MM.1S (cell line): Measurements from ENCODE around the gene RFK.
"Not testable (repeated sequence)": the region's sequence is repeated elsewhere in the genome, so short reads cannot be mapped to it uniquely, and the experiment has no call there.

Source experiments
- DNase-seq: peaks from one replicate; pipeline ENCODE4 v3.0.0-alpha.2; 2015
- H2AFZ ChIP-seq: fragments of 300-600 bp; sonication (generic); 2 replicates; pipeline ENCODE4 v1.6.0; 2016; ENCODE audit warnings: antibody characterized with exemption, low read length
- H3F3A ChIP-seq: fragments of 300-600 bp; sonication (generic); 2 replicates; pipeline ENCODE4 v1.6.1; 2016; ENCODE audit warnings: mild to moderate bottlenecking, antibody characterized with exemption, low read length, moderate library complexity, mixed read lengths; ENCODE audit not compliant: insufficient read depth
- H3K27ac ChIP-seq: fragments of 300-600 bp; sonication (generic); 2 replicates; pipeline ENCODE4 v1.5.1; 2016; ENCODE audit warnings: mild to moderate bottlenecking, low read length
- H3K27me3 ChIP-seq: fragments of 300-600 bp; sonication (generic); replicated peaks from 2 replicates; pipeline ENCODE4 v1.6.0; 2016; ENCODE audit warnings: low read length; ENCODE audit not compliant: insufficient read depth
- H3K36me3 ChIP-seq: fragments of 300-600 bp; sonication (generic); replicated peaks from 2 replicates; pipeline ENCODE4 v1.6.1; 2016; ENCODE audit warnings: mild to moderate bottlenecking, low read length, mixed read lengths; ENCODE audit not compliant: insufficient read depth
- H3K4me1 ChIP-seq: fragments of 300-600 bp; sonication (generic); 2 replicates; pipeline ENCODE4 v1.6.1; 2016; ENCODE audit warnings: low read length, mixed read lengths
- H3K4me2 ChIP-seq: fragments of 300-600 bp; sonication (generic); 2 replicates; pipeline ENCODE4 v1.6.0; 2016; ENCODE audit warnings: low read depth, low read length
- H3K4me3 ChIP-seq: fragments of 300-600 bp; sonication (generic); 2 replicates; pipeline ENCODE4 v1.5.1; 2016; ENCODE audit warnings: low read length, mixed read lengths
- H3K79me2 ChIP-seq: fragments of 300-600 bp; sonication (generic); 2 replicates; pipeline ENCODE4 v1.6.1; 2016; ENCODE audit warnings: mixed run types, low read length, mixed read lengths
- H3K9ac ChIP-seq: fragments of 300-600 bp; sonication (generic); 2 replicates; pipeline ENCODE4 v1.6.1; 2016; ENCODE audit warnings: low read length, mixed read lengths
- H3K9me2 ChIP-seq: fragments of 300-600 bp; sonication (generic); replicated peaks from 2 replicates; pipeline ENCODE4 v1.6.1; 2016; ENCODE audit warnings: mild to moderate bottlenecking, low read length, mixed read lengths; ENCODE audit not compliant: insufficient read depth
- H3K9me3 ChIP-seq: fragments of 300-600 bp; sonication (generic); replicated peaks from 2 replicates; pipeline ENCODE4 v1.6.1; 2016; ENCODE audit warnings: mild to moderate bottlenecking, low read length, mixed read lengths; ENCODE audit not compliant: insufficient read depth
- H4K20me1 ChIP-seq: fragments of 300-600 bp; sonication (generic); 2 replicates; pipeline ENCODE4 v1.6.1; 2016; ENCODE audit warnings: mild to moderate bottlenecking, low read length, moderate library complexity, mixed read lengths; ENCODE audit not compliant: insufficient read depth
- CTCF ChIP-seq: fragments of 300-600 bp; sonication (generic); IDR thresholded peaks from 2 replicates; pipeline ENCODE4 v1.5.1; 2016; ENCODE audit warnings: antibody characterized with exemption, low read length, mixed read lengths
- EZH2 ChIP-seq: fragments of 300-600 bp; sonication (generic); optimal IDR thresholded peaks from 2 replicates; pipeline ENCODE3; 2017; ENCODE audit warnings: low read depth, mild to moderate bottlenecking, antibody characterized with exemption, low read length, mixed read lengths
- EZH2phosphoT487 ChIP-seq: fragments of 300-600 bp; sonication (generic); IDR thresholded peaks from 2 replicates; pipeline ENCODE4 v1.6.1; 2018; ENCODE audit warnings: antibody characterized with exemption, low read length

The RFK gene

GRCh38 chr9:76438841-76439588 is 44.8 kb upstream of the RFK start:
- Histone ChIP-seq H3K4me2 (no peak overlapping the region), H3F3A (no peaks in the 10 kb centered on the region), H4K20me1 (no peaks in the 10 kb centered on the region), H3K27ac (no peak overlapping the region), H2AFZ (no peak overlapping the region), H3K9me3 (no peaks in the 10 kb centered on the region), H3K4me3 (no peak overlapping the region), H3K79me2 (no peaks in the 10 kb centered on the region), H3K4me1 (no peaks in the 10 kb centered on the region), H3K9me2 (no peaks in the 10 kb centered on the region), H3K36me3 (no peaks in the 10 kb centered on the region), H3K9ac (no peak overlapping the region), H3K27me3 (no peaks in the 10 kb centered on the region)
- TF ChIP-seq CTCF: no peak
- no peak for TF ChIP-seq EZH2phosphoT487
- TF ChIP-seq EZH2: no peak
- no peak for DNase-seq

- not testable (repeated sequence) for H3K4me2 ChIP-seq, H3K79me2 ChIP-seq, H3K4me3 ChIP-seq, H4K20me1 ChIP-seq, H3K9me2 ChIP-seq, H3K36me3 ChIP-seq, H3F3A ChIP-seq, DNase-seq, H3K9ac ChIP-seq, H3K4me1 ChIP-seq, H2AFZ ChIP-seq, H3K27me3 ChIP-seq, H3K9me3 ChIP-seq, H3K27ac ChIP-seq
Measured at GRCh38 chr9:76437017-76437699, 42.9 kb upstream of the RFK start.

- not testable (repeated sequence) for H3K4me2 ChIP-seq, DNase-seq, H3K9me3 ChIP-seq, H4K20me1 ChIP-seq, H3K79me2 ChIP-seq, H3K4me1 ChIP-seq, H3K9ac ChIP-seq, H2AFZ ChIP-seq, H3K27me3 ChIP-seq, H3K9me2 ChIP-seq, H3F3A ChIP-seq, H3K4me3 ChIP-seq, H3K36me3 ChIP-seq, H3K27ac ChIP-seq
Measured at GRCh38 chr9:76434897-76435296, 40.7 kb upstream of the RFK start.

- no peaks in the 10 kb centered on the region for H3K9me2 ChIP-seq
- no peak overlapping the region for H2AFZ ChIP-seq
- no peak for DNase-seq
- no peak overlapping the region for H3K27ac ChIP-seq
- no peaks in the 10 kb centered on the region for H3F3A ChIP-seq
- no peaks in the 10 kb centered on the region for H3K36me3 ChIP-seq
- H3K4me2 ChIP-seq: no peak overlapping the region
- H3K9ac ChIP-seq: no peak overlapping the region
- TF ChIP-seq EZH2phosphoT487 (no peak), CTCF (no peak), EZH2 (no peak)
- H3K9me3 ChIP-seq: no peaks in the 10 kb centered on the region
- H3K79me2 ChIP-seq: no peaks in the 10 kb centered on the region
- H4K20me1 ChIP-seq: no peaks in the 10 kb centered on the region
- H3K27me3 ChIP-seq: no peaks in the 10 kb centered on the region
- no peaks in the 10 kb centered on the region for H3K4me1 ChIP-seq
- no peak overlapping the region for H3K4me3 ChIP-seq
Measured at GRCh38 chr9:76433836-76434235, 39.6 kb upstream of the RFK start.
